Middle frontal gyrus (tissue), 1 donor: Measurements from ENCODE around the gene OR8B4.
"Not testable (repeated sequence)": the region's sequence is repeated elsewhere in the genome, so short reads cannot be mapped to it uniquely, and the experiment has no call there.

Experiments
- DNase-seq: peaks from one replicate; pipeline ENCODE4 v3.0.0-alpha.2; 2015; ENCODE audit warnings: low spot score; ENCODE audit errors: extremely low spot score

OR8B4 gene, protein sequence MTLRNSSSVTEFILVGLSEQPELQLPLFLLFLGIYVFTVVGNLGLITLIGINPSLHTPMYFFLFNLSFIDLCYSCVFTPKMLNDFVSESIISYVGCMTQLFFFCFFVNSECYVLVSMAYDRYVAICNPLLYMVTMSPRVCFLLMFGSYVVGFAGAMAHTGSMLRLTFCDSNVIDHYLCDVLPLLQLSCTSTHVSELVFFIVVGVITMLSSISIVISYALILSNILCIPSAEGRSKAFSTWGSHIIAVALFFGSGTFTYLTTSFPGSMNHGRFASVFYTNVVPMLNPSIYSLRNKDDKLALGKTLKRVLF

GRCh38 chr11:124424384-124424921, at the start of gene OR8B4:
Gene OR8B4, minus strand, starts transcription at chr11:124424871. Its CDS starts 0 bp downstream, at chr11:124424871.
- DNase-seq: no peak

- DNase-seq: no peak
Measured at GRCh38 chr11:124474079-124474478, 49.4 kb upstream of the OR8B4 start.

GRCh38 chr11:124473476-124473875, 48.8 kb upstream of the OR8B4 start:
- DNase-seq: no peak

DNA sequence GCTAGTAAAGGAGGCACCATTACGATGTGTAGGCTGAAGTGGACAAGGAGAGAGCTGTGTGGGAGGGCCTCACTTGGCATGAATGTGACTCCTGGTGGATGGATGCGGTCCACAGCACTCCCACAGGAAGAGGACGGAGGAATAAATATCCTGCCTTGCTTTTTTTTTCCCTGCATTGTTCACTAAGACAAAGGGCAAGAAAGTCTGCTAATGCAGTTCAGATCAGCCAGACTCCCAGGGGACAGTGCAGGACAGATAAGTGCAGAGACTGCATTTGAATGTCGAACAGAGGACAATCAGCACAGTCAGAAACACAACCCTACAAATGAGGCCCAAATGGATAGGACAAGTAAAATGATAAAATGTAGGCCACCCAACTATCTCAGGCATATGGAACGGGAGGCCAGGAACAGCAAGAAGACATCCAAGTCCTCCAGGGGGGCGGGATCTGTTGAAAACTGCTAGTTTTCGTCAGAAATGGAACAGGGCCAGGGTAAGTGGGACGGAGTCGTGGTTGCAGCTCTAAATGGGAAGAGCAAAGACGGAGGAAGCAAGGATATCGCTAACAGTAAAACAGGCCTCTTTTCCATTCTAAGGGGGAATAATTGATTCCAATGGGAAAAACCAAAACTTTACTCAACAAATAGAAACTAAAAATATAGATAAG, 46.0 kb upstream of the OR8B4 start:
- peak; percentile 46 for DNase-seq

GRCh38 chr11:124467381-124467927, 42.8 kb upstream of the OR8B4 start:
- DNase-seq: no peak

- DNase-seq: no peak
Measured at GRCh38 chr11:124465368-124465767, 40.7 kb upstream of the OR8B4 start.

DNA sequence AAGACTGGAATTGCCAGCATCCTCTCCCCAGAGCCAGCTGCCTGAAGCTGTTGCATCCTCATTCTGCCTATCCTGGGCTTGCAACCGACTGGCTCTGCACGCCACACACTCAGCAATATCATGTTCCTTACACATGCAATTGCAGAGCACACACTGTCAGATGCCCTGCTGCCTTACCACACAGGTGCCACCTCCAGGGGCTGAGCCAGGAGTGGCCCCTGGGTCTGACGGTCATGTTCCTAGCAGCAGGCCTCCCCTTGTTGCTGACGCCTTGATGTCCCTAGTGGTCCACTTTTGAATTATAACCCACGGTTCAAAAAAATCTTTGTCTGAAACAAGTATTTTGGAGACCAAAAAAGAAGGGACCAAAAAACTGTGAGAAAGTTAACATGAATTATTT, 39.3 kb upstream of the OR8B4 start:
- no peak for DNase-seq

DNA sequence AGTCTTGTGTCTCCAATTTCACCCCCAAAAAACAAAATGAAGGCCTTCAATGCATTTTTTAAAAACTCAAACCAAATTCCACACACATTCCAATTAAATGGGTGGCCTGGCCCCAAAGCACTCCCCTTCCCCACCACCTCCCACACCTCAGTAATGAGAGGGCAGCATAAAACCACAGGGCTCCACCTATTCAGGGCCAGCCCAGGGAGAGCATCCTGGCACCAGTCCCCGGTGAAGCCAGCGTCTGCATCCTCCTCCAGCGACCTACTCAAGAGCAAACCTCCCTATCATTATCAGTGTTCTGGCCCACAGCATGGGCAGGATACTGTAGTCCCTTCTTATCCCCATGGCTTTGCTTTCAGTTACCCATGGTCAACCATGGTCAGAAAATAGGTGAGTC, 38.7 kb upstream of the OR8B4 start:
- DNase-seq: no peak

GRCh38 chr11:124460459-124460858, 35.8 kb upstream of the OR8B4 start:
- DNase-seq: no peak

DNA sequence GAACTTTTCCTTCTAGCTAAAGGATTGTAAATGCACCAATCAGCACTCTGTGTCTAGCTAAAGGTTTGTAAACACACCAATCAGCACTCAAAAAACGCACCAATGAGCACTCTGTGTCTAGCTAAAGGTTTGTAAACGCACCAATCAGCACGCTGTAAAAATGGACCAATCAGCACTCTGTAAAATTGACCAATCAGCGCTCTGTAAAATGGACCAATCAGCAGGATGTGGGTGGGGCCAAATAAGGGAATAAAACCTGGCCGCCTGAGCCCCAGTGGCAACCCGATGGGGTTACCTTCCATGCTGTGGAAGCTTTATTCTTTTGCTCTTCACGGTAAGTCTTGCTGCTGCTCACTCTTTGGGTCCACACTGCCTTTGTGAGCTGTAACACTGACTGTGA, 34.7 kb upstream of the OR8B4 start:
- not testable (repeated sequence) for DNase-seq

GRCh38 chr11:124454552-124454951, 29.9 kb upstream of the OR8B4 start:
- no peak for DNase-seq

DNA sequence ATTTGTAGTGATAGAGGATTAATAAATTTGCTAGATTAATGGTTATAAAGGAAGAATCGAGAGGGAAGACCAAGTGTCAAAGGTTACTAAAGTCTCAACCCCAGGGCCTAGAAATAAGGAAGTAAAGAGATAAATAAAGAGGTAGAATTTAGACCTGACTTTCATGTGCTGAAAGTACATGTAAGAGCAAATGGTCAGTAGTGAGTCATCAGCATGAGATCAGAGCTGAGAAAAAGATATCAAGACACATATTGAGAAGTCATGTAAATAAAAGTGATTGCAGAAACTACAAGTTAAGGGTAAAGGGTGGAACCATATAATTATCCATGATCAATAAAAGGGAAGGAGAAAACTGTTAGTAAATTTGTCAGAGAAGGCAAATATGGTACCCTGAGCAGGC, 22.2 kb upstream of the OR8B4 start:
- DNase-seq: no peak

GRCh38 chr11:124445646-124446150, 21.0 kb upstream of the OR8B4 start, which contains the start of gene OR8B8:
Gene OR8B8, minus strand, starts transcription at chr11:124445696. Its CDS starts 4,611 bp downstream, at chr11:124441085.
- no peak for DNase-seq

DNA sequence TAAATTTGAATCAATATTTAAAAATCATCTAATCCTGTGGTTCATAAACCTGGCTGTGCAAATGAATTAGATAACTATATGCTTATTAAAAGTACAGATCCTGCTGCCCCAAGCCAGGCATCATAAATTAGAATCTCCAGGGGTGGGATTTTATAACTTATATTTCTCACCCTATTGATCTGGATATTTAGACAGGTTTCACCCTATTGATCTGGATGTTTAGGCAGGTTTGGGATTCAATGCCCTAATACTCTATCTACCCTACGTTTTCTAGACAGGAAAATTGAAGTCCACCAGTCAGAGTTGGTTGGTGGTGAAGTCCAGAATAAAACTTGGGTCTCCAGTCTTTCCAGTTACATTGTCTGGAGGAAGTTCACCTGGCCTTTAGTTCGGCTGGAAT, 18.2 kb upstream of the OR8B4 start:
- no peak for DNase-seq

GRCh38 chr11:124442442-124442841, 17.8 kb upstream of the OR8B4 start:
- DNase-seq: no peak

- no peak for DNase-seq
Measured at GRCh38 chr11:124441519-124441918, 16.8 kb upstream of the OR8B4 start.

DNA sequence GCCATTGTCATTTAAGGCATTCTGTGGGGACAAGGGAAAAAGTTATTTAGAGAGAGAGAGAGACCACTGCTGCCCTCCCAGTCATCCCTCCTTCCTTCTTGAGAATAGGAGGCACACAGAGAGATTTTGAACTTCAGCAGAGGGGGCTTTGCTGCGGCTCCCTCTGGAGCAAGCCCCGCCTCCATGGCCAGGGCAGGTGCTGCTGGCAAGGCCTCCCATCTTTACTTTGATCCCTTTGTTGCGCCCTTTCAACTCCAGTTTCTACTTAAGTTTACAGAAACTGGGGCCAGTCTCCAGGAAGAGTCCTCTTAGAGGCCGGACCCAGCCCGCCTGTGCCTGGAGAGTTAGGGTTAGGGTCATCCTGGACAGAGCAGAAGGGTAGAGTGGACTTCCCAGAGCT, 16.4 kb upstream of the OR8B4 start:
- no peak for DNase-seq

GRCh38 chr11:124440608-124441007, 15.9 kb upstream of the OR8B4 start:
- DNase-seq: no peak

GRCh38 chr11:124434699-124435098, 10.0 kb upstream of the OR8B4 start:
- DNase-seq: no peak

DNA sequence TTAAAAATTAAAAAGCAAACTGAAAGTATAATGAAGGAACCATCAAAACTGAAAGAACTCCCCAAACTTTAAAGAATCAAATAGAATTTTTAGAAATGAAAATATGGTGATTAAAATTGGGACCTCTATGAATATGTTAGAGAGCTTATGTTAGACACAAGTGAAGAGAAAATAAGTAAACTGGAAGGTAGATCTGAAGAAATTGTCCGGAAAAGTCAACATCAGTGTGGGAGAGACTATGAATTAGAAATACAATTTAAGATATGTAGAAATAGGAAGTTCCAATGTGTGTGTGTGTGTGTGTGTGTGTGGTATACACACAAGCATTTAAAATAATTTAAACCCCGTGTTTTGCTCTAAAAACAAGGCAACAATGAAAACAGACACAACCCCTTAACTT, 4.9 kb upstream of the OR8B4 start:
- no peak for DNase-seq

GRCh38 chr11:124421043-124421442, 3.6 kb downstream of the OR8B4 start:
- DNase-seq: no peak

DNA sequence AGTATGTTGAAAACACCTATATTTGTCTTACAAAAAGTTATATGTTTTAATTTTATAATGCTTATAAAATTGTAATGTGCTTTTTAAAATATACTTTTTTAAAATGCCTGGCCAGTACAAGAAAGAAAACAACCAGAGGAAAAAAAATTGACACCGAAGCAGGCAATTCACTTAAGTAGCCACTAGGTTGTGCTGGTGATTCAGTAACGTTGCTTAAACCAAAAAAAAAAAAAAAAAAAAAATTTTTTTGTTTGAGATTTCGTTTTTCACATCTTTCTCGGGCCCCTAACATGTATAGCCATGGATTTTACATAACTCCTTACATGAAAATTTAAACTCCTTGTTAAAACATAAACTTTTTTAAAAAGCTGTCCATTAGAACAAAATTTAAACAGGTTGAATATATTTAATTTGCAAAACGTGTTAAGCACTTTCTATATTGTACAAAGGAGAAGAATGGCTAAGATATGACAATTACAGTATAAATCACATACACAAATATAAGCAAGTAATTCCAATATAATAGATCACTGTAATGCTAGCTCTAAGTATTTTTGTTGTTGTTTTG, 9.2 kb downstream of the OR8B4 start:
- no peak for DNase-seq
